OCI-LY3 (cell line): ENCODE results near the gene TET1.
"Not testable (repeated sequence)": the region's sequence is repeated elsewhere in the genome, so short reads cannot be mapped to it uniquely, and the experiment has no call there.

Experiments used
- H2AFZ ChIP-seq: fragments of 200-600, 300-600 bp; shearing (Covaris generic); 2 replicates; pipeline ENCODE4 v1.6.0; 2014; ENCODE audit warnings: antibody characterized with exemption, low read depth, low read length
- H3K27ac ChIP-seq: fragments of 200-600, 300-600 bp; sonication (generic); 2 replicates; pipeline ENCODE4 v1.5.1; 2014; ENCODE audit warnings: mild to moderate bottlenecking, low read length, moderate library complexity, mixed read lengths
- H3K27me3 ChIP-seq: fragments of 200-600, 300-600 bp; sonication (generic); 2 replicates; pipeline ENCODE4 v1.6.1; 2014; ENCODE audit warnings: low read depth, low read length, mixed read lengths
- H3K36me3 ChIP-seq: fragments of 200-600, 300-600 bp; sonication (generic); replicated peaks from 2 replicates; pipeline ENCODE3; 2014; ENCODE audit warnings: low read depth, low read length, mixed read lengths
- H3K4me1 ChIP-seq: fragments of 300-600, 200-600 bp; sonication (generic); 2 replicates; pipeline ENCODE4 v1.6.1; 2014; ENCODE audit warnings: low read length, mixed read lengths
- H3K4me2 ChIP-seq: fragments of 200-600, 300-600 bp; sonication (generic); 2 replicates; pipeline ENCODE4 v1.6.1; 2014; ENCODE audit warnings: low read length, mixed read lengths
- H3K4me3 ChIP-seq: fragments of 300-600, 200-600 bp; sonication (generic); 2 replicates; pipeline ENCODE4 v1.5.1; 2014; ENCODE audit warnings: antibody characterized with exemption, mild to moderate bottlenecking, low read length, moderate library complexity
- H3K79me2 ChIP-seq: fragments of 300-600, 200-600 bp; shearing (Covaris generic); 2 replicates; pipeline ENCODE4 v1.6.1; 2014; ENCODE audit warnings: mild to moderate bottlenecking, low read length, mixed read lengths
- H3K9ac ChIP-seq: fragments of 300-600, 200-600 bp; shearing (Covaris generic); 2 replicates; pipeline ENCODE4 v1.6.0; 2014; ENCODE audit warnings: mild to moderate bottlenecking, low read length, moderate library complexity
- H3K9me3 ChIP-seq: fragments of 200-600, 300-600 bp; shearing (Covaris generic); 2 replicates; pipeline ENCODE4 v1.6.1; 2014; ENCODE audit warnings: low read length, mixed read lengths; ENCODE audit not compliant: insufficient read depth
- H4K20me1 ChIP-seq: fragments of 200-600, 300-600 bp; sonication (generic); 2 replicates; pipeline ENCODE4 v1.6.1; 2016; ENCODE audit warnings: low read length, mixed read lengths; ENCODE audit not compliant: insufficient read depth
- CTCF ChIP-seq: fragments of 200-600, 300-600 bp; sonication (generic); IDR thresholded peaks from 2 replicates; pipeline ENCODE4 v1.5.1; 2014; ENCODE audit warnings: antibody characterized with exemption, low read length, low read depth
- EZH2phosphoT487 ChIP-seq: fragments of 200-600 bp; shearing (Covaris generic); IDR thresholded peaks from 2 replicates; pipeline ENCODE4 v1.6.1; 2018; ENCODE audit warnings: antibody characterized with exemption, mixed run types, low read depth

The TET1 gene

GRCh38 chr10:68618234-68618633 lies 58.1 kb downstream of the TET1 start:
- H3K79me2 ChIP-seq: no peaks in the 10 kb centered on the region
- H3K27ac ChIP-seq: no peak overlapping the region
- H3K36me3 ChIP-seq: no peaks in the 10 kb centered on the region
- H4K20me1 ChIP-seq: no peaks in the 10 kb centered on the region
- H3K9me3 ChIP-seq: no peaks in the 10 kb centered on the region
- no peaks in the 10 kb centered on the region for H3K4me1 ChIP-seq
- no peak overlapping the region for H2AFZ ChIP-seq
- H3K4me3 ChIP-seq: no peak overlapping the region
- no peak overlapping the region for H3K9ac ChIP-seq
- no peaks in the 10 kb centered on the region for H3K27me3 ChIP-seq
- TF ChIP-seq EZH2phosphoT487 (no peak), CTCF (no peak)
- no peak overlapping the region for H3K4me2 ChIP-seq

- H3K4me3 ChIP-seq: no peak overlapping the region
- no peaks in the 10 kb centered on the region for H3K79me2 ChIP-seq
- H3K4me2 ChIP-seq: no peak overlapping the region
- no peaks in the 10 kb centered on the region for H3K4me1 ChIP-seq
- no peak overlapping the region for H3K9ac ChIP-seq
- no peaks in the 10 kb centered on the region for H3K9me3 ChIP-seq
- no peaks in the 10 kb centered on the region for H4K20me1 ChIP-seq
- TF ChIP-seq EZH2phosphoT487 (no peak), CTCF (no peak)
- no peak overlapping the region for H3K27ac ChIP-seq
- H3K27me3 ChIP-seq: no peaks in the 10 kb centered on the region
- H3K36me3 ChIP-seq: no peaks in the 10 kb centered on the region
- H2AFZ ChIP-seq: no peak overlapping the region
Measured at GRCh38 chr10:68619595-68619994, 59.5 kb downstream of the TET1 start.

GRCh38 chr10:68625316-68625921 lies 65.3 kb downstream of the TET1 start:
- no peaks in the 10 kb centered on the region for H3K79me2 ChIP-seq
- no peaks in the 10 kb centered on the region for H4K20me1 ChIP-seq
- no peak overlapping the region for H3K4me2 ChIP-seq
- no peak overlapping the region for H3K4me3 ChIP-seq
- no peaks in the 10 kb centered on the region for H3K27me3 ChIP-seq
- H2AFZ ChIP-seq: no peak overlapping the region
- H3K9me3 ChIP-seq: no peaks in the 10 kb centered on the region
- H3K4me1 ChIP-seq: no peaks in the 10 kb centered on the region
- TF ChIP-seq CTCF: no peak
- no peak for TF ChIP-seq EZH2phosphoT487
- no peak overlapping the region for H3K9ac ChIP-seq
- H3K36me3 ChIP-seq: no peaks in the 10 kb centered on the region
- no peak overlapping the region for H3K27ac ChIP-seq

GRCh38 chr10:68628576-68629127 lies 68.5 kb downstream of the TET1 start:
- Histone ChIP-seq H3K9me3 (no peaks in the 10 kb centered on the region), H2AFZ (no peak overlapping the region), H3K4me2 (no peak overlapping the region), H3K79me2 (no peaks in the 10 kb centered on the region), H3K36me3 (no peaks in the 10 kb centered on the region), H3K4me1 (no peaks in the 10 kb centered on the region), H4K20me1 (no peaks in the 10 kb centered on the region), H3K27me3 (no peaks in the 10 kb centered on the region), H3K27ac (no peak overlapping the region), H3K9ac (no peak overlapping the region), H3K4me3 (no peak overlapping the region)
- TF ChIP-seq EZH2phosphoT487: no peak

GRCh38 chr10:68632271-68632560 lies 72.1 kb downstream of the TET1 start:
- H3K4me2 ChIP-seq, H3K79me2 ChIP-seq, H3K27me3 ChIP-seq, H2AFZ ChIP-seq, H3K36me3 ChIP-seq, H3K9me3 ChIP-seq, H3K4me1 ChIP-seq, H4K20me1 ChIP-seq, H3K4me3 ChIP-seq, H3K27ac ChIP-seq, H3K9ac ChIP-seq: not testable (repeated sequence)
